Activated CD4-positive, alpha-beta T cell treated with anti-CD3 and anti-CD28 coated beads for 1 hour (primary cell): ENCODE data around the gene FPR2.
"Not testable (repeated sequence)": the region's sequence is repeated elsewhere in the genome, so short reads cannot be mapped to it uniquely, and the experiment has no call there.

ENCODE experiments used
- DNase-seq: peaks from one replicate; pipeline ENCODE4 v3.0.0-alpha.2; 2020

The FPR2 gene

GRCh38 chr19:51784922-51785690 lies 24.1 kb downstream of the FPR2 start:
- DNase-seq = no peak

DNA sequence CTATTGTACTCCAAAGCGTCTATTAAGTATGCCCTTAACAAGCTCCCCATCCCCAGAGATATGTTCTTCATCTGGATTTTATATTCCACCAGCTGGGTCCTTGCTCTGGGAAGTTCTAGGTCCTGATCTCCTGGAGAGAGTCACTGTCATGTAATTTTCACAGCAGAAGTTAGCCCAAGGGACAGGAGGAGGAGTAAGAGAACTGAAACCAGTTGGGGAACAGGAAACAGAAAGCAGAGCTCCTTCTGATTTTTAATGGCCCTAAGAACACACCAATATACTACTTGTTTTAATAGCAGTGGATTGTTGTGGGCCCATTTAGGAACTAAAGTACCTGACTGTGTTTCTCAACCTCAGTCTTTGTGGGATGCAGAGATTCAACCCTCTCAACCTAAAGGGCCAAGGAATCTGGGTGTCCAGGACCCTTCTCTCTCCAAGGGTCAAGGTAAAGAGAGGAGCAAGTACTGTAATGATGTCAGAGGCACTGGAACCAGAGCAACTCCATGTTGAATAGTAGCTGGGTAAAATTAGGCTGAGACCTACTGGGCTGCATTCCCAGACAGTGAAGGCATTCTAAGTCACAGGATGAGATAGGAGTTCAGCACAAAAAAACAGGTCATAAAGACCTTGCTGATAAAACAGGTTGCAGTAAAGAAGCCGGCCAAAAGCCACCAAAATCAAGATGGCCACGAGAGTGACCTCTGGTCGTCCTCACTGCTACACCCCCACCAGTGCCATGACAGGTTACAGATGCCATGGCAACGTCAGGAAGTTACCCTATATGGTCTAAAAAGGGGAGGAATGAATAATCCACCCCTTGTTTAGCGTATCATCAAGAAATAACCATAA lies 25.9 kb downstream of the FPR2 start:
- no peak for DNase-seq

- no peak for DNase-seq
These were observed 27.0 kb downstream of the FPR2 start for GRCh38 chr19:51788029-51788428.

DNA sequence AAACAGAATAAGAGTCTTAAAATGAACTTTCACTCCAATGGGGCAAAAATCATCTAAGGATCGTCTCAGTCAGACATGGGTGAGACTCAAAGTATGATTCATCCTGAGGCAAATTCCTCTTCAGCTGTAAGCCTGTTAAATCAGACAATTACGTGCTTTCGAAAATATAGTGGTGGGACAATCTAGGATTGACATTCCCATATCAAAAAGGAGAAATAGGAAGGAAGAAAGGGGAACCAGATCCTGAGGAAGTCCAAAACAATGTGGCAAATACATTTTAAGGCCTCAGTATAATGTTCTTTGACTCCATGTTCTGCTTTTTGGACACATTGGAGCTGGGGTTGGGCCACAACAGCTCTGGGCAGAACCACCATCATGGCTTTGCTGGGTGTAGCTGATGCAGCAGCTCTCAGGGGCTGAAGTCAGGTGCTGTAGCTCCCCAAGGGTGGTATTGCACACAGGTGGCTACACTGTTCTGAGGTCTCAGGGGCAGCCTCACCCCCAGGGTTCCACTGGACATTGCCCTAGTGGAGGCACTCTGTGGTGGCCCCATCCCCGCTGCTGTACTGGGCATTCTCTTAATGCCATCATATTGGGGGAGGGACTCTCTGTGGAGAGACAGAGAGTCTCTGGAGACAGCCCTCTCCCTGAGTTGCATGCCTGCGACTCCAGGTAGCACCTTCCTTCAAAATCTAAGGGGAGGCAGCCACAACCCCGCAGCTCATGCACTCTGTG lies 28.2 kb downstream of the FPR2 start:
- no peak for DNase-seq

GRCh38 chr19:51792932-51793331 lies 32.0 kb downstream of the FPR2 start:
- DNase-seq = no peak

- DNase-seq = no peak
These were observed 33.0 kb downstream of the FPR2 start for GRCh38 chr19:51793994-51794393.

GRCh38 chr19:51794885-51795490 lies 34.0 kb downstream of the FPR2 start, which contains the start of gene FPR3:
TSS of gene FPR3 (plus strand) at chr19:51795157. CDS start at chr19:51823749, 28,592 bp downstream.
- no peak for DNase-seq

DNA sequence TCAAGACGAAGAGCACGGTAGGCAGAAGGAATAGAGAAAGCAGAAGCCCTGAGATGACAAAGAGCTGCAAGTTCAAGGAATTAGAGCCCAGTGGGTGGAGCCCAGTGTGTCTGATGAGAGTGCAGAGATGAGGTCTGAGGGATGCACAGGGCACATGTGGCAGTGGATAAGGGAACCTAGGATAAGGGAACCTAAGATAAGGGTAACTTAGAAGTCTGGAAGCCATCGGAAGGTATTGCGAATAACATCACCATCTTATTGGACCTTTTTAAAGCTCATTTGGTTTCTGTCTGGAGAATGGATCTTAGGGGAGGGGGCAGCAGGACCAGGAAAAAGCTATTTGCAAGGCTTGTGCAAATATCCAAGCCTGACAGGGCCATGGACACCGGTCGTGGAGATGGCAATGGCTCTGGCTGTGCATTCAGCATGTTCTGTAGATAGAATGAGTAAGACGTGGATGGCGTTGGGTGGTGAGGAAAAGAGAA lies 35.3 kb downstream of the FPR2 start:
- DNase-seq = no peak

DNA sequence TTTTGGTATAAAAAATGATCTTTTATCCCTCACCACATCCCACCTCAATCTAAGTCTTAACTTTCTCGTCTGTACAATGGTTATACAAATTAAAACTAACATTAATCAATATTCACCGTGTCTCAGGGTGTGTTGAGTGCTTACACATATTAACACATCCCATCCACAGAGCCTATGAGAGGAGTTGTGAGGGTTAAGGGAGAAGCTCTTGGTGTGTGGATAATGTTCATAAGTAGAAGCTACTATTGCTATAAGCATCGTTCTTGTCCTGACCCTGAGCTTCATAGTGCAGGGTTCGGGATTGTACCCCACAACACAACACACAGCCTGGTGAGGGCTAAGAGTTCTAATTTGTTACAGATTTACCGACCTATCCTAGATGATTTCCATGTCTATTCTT lies 36.5 kb downstream of the FPR2 start:
- DNase-seq = no peak

- no peak for DNase-seq
These were observed 37.1 kb downstream of the FPR2 start for GRCh38 chr19:51798062-51798461.

DNA sequence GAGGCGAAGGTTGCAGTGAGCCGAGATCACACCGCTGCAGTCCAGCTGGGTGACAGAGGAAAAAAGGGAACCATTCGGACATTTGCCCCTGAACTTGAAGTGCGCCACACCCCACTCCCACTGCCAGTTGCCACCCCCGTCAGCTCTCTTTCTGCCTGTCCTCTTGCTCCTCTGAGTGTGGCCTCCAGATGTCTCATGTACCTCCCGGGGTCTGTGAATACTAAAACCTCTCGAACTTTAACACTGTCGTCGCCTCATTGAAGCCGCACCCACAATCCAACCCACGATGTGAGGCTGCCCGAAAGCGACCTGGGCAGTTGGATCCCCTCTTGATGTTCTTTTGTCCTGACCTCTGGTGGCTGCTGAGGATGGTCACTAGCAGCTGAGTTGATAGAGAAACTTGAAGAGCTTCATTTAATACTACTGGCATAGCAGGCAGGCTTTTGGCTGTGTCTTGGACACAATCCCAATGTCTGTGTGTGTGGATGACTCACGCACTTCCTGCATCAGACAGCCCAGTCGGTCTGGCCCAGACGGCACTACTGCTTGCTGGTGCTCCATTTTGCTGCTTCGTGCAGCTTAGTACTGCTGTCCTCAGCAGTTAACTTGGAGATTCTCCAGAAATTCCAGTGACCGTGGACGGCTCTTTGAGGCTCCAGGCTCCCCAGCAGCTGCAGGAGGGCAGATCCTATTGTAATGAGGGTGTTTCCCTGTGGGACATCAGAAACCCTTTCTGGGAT lies 38.2 kb downstream of the FPR2 start:
- no peak for DNase-seq

DNA sequence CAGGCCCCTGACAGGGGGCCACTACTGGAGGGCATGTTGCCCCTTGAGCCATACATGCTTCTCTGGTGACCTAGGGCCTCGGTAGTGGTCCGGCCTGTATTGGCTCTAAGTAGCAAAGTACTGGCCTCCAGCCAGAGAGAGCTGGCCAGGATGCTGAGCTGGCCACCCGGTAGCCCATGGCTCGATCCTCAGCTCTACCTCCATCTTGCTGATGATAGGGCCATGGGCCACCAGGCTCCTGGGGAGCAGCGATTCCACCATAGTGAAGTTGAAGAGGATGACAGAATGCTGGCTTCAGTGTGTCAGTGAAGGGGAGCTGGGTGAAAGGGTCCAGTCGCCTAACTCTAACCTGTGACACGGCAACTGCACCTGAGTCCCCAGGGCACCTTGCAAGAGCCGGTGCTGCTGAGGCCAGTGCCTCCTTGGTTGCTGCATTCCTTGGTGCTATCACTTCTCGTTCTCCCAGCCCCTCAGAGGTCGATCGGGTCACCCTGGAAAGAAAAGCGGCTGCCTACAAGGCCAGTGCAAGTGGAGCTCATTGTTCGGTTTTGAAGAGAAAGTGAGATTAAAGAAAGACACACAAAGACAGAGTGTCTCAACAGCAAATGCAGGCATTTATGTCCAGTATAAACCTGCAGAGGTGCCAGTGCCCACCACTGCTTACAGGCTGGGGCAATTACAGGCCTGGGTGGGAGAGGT lies 38.9 kb downstream of the FPR2 start:
- DNase-seq = no peak

DNA sequence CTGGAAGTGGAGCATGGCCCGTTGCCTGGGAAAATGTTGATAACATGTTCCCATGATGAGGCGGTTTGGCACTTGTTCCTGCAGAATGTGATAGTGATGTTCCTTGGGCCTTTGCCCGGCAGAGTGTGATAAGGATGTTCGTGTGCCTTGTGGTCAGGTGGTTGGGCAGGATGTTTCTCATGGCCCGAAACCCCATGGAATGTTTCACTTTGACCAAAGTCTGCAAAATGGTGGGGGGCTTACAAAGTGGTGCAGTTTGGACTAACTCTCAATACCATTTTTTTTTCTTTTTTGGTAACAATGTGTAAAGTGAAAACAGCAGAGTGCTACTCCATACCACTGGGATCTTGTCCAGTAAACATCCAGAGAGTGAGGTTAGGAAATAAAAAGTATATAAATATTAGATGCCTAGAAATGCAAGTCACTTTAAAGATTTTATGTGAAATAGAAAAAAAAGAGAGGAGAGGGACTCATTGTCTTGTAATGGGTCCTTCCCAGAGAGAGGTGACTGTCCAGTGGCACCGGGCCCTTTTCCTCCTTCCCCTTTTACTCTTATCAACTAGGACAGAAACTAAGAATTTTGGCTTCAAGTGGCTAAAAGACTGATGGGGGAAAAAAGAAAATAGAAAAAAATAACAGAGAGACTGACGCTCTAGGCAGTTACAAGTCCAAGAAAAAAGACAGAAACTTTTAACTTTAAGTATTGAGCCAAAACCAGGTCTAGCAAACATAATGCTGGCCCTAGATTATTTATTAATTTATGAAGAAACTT lies 39.7 kb downstream of the FPR2 start:
- no peak for DNase-seq

DNA sequence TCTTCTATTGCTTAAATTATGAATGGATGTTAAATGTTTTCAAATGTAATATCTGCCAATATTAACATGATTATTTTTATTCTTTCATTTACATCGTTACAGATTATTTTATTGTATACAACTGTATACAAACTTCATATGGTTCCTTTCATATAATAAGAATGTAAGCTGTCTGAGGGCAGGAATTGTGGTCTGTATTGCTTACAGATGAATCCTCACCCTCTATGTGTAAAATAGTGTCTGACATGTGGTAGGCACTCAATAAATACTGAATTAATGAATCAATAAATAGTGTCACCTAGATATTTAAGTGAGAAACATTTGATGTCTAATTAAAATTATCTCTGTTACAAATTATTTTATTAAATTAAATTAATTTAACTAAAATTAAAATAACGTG lies 41.8 kb downstream of the FPR2 start:
- DNase-seq = no peak

DNA sequence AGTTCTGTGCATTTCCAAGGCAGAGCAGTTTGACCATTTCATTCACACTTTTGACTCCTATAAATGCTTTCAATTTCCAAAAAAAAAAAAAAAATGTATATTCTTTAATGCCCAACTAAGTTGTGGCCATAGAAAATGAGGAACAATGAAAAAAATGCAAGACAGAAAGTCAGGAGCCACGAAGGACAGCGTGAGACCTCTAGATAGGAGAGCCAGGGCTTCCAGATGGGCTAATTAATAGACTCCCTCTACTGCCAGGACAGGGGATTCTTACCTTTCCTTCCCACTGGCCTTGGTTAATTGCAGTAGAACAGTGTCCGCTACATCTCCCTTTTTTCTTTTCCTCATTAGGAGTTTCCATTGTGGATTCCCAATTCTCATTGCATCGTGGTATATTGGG lies 42.5 kb downstream of the FPR2 start:
- DNase-seq = no peak

GRCh38 chr19:51803967-51804366 lies 43.0 kb downstream of the FPR2 start:
- no peak for DNase-seq

GRCh38 chr19:51804789-51805188 lies 43.8 kb downstream of the FPR2 start:
- DNase-seq = not testable (repeated sequence)

DNA sequence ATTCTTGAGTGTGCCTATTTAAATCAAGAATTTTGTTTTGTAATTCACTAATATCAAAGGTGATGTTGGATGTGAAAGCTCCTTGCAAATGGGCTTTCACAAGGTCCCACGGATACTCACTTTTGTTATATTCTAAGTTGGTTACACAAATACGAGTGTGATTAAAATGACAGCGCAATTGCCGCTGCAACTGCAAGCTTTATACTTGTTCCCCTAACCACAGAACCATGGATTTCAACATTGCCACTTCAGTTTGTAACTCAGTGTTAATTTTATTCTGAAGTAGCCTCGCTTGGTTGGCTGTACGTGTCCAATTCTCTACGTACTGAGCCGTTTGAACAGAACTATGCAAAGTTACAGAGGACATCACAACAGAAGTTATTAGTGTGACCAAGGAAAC lies 44.4 kb downstream of the FPR2 start:
- not testable (repeated sequence) for DNase-seq

DNA sequence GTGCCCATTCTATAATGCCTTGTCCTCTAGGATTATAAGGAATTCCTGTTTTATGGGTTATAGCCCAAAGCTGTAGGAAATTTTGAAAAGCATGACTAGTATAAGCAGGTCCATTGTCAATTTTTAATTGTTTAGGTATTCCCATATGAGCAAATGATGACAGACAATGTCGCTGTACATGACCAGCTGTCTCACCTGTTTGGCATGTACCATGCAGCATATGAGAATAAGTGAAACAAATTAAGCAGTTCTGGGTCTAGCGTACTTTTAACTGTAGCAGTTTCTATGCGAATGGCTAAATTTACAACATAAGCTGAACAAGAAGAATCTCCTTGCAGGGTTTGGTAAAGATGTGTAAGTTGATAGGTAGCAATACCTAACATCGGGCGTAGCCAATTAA lies 45.6 kb downstream of the FPR2 start:
- DNase-seq = not testable (repeated sequence)

GRCh38 chr19:51807111-51807701 lies 46.2 kb downstream of the FPR2 start:
- DNase-seq = no peak
